ENCODE results near the gene GJC2.
"Not testable (repeated sequence)": the region's sequence is repeated elsewhere in the genome, so short reads cannot be mapped to it uniquely, and the experiment has no call there.

The GJC2 gene

GRCh38 chr1:228149406-228150119 lies at the start of gene GJC2:
Gene GJC2 (plus strand): TSS chr1:228149930. CDS start chr1:228157759, 7,829 bp downstream.
- no peak for DNase-seq (ENCODE audit: low read depth in 2 of 2)

- no peak for DNase-seq (ENCODE audit: low read depth in 2 of 2)
Observed at GRCh38 chr1:228100822-228101613, 48.7 kb upstream of the GJC2 start.

- no peak for DNase-seq (ENCODE audit: low read depth in 2 of 2)
Observed at GRCh38 chr1:228101614-228101993, 48.1 kb upstream of the GJC2 start.

GRCh38 chr1:228101994-228102790 lies 47.5 kb upstream of the GJC2 start:
- DNase-seq (ENCODE audit: low read depth in 2 of 2) = peak; percentile 37 to 48

- DNase-seq (ENCODE audit: low read depth in 2 of 2) = peak; percentile 95
Observed at GRCh38 chr1:228102791-228103620, 46.7 kb upstream of the GJC2 start, which contains the start of gene C1orf35. Gene C1orf35 (minus strand): TSS chr1:228103325. CDS start chr1:228103227, 98 bp downstream.

- no peak for DNase-seq (ENCODE audit: low read depth in 2 of 2)
Observed at GRCh38 chr1:228104526-228105269, 45.0 kb upstream of the GJC2 start.

- DNase-seq (ENCODE audit: low read depth in 2 of 2) = no peak
Observed at GRCh38 chr1:228105270-228105995, 44.3 kb upstream of the GJC2 start.

GRCh38 chr1:228105996-228106799 lies 43.5 kb upstream of the GJC2 start:
- DNase-seq (ENCODE audit: low read depth in 2 of 2) = no peak

GRCh38 chr1:228106800-228107054 lies 43.0 kb upstream of the GJC2 start:
- DNase-seq (ENCODE audit: low read depth in 2 of 2) = no peak

- no peak for DNase-seq (ENCODE audit: low read depth in 2 of 2)
Observed at GRCh38 chr1:228107636-228108035, 42.1 kb upstream of the GJC2 start.

GRCh38 chr1:228108055-228108690 lies 41.6 kb upstream of the GJC2 start:
- DNase-seq (ENCODE audit: low read depth in 2 of 2) = no peak

GRCh38 chr1:228108742-228109072 lies 41.0 kb upstream of the GJC2 start:
- DNase-seq (ENCODE audit: low read depth in 2 of 2) = no peak

- peak; percentile 94 to 99 for DNase-seq (ENCODE audit: low read depth in 2 of 2)
Observed at GRCh38 chr1:228109073-228109961, 40.4 kb upstream of the GJC2 start, which contains the start of gene MRPL55. Gene MRPL55 (minus strand): TSS chr1:228109299. CDS start chr1:228108260, 1,039 bp downstream.

- no peak for DNase-seq (ENCODE audit: low read depth in 2 of 2)
Observed at GRCh38 chr1:228109962-228110488, 39.7 kb upstream of the GJC2 start.

GRCh38 chr1:228110556-228110955 lies 39.2 kb upstream of the GJC2 start:
- no peak for DNase-seq (ENCODE audit: low read depth in 2 of 2)

- not testable (repeated sequence) for DNase-seq (ENCODE audit: low read depth in 2 of 2)
Observed at GRCh38 chr1:228111315-228111714, 38.4 kb upstream of the GJC2 start.

- no peak for DNase-seq (ENCODE audit: low read depth in 2 of 2)
Observed at GRCh38 chr1:228112167-228112566, 37.6 kb upstream of the GJC2 start.

GRCh38 chr1:228112617-228113016 lies 37.1 kb upstream of the GJC2 start:
- DNase-seq (ENCODE audit: low read depth in 2 of 2) = no peak
